ENCODE results near the gene TNFRSF4. TPM values are rescaled to one million over a fixed set of nuclear protein-coding genes. Genes with fewer than 3 reads are reported as not detected.

TNFRSF4 gene
- total RNA-seq, 1 donor from 2014 or later = 7.7 TPM

- Histone ChIP-seq H3K27me3 (no peaks in the 10 kb centered on the region), H3K4me3 (no peak overlapping the region), H3K36me3 (peaks cover 46% of the 10 kb centered on the region), H3K9me3 (no peaks in the 10 kb centered on the region), H3K4me1 (peaks cover 23% of the 10 kb centered on the region), H3K27ac (no peak overlapping the region)
- DNase-seq (no peak), ATAC-seq (no peak)
- no peak for TF ChIP-seq CTCF (IDR thresholded peaks at IDR 0.05)
- intact Hi-C loops (cut with DNase I) = no loop called here
These were observed 14.8 kb upstream of the TNFRSF4 start for GRCh38 chr1:1228596-1229321.

- H3K36me3 ChIP-seq = peaks cover 51% of the 10 kb centered on the region
- intact Hi-C loops (cut with DNase I) = no loop called here
- no peak for DNase-seq
These were observed 14.2 kb upstream of the TNFRSF4 start for GRCh38 chr1:1228187-1228586.

DNA sequence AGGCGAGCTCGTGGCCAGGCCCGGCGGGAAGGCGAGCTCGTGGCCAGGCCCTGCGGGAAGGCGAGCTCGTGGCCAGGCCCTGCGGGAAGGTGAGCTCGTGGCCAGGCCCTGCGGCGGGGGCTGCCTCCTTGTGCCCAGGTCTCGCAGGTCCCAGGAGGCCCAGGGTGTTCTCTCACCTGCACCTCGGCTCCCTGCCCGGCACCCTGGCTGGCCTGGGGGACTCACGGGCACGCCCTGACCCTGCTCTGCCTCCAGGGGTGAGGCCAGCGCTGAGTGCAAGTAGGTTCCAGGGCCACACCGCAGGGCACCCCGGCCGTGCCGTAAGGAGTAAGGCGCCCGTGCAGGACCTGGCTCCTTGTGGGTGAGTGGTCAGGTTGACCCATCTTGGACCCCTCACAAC is 13.4 kb upstream of the TNFRSF4 start:
- no peaks in the 10 kb centered on the region for H3K27me3 ChIP-seq
- no peaks in the 10 kb centered on the region for H3K9me3 ChIP-seq
- peaks cover 15% of the 10 kb centered on the region for H3K4me1 ChIP-seq
- H3K4me3 ChIP-seq = no peak overlapping the region
- TF ChIP-seq CTCF (IDR thresholded peaks at IDR 0.05) = no peak
- intact Hi-C loops (cut with DNase I) = no loop called here
- no peak for DNase-seq
- peaks cover 58% of the 10 kb centered on the region for H3K36me3 ChIP-seq
- no peak for ATAC-seq
- H3K27ac ChIP-seq = no peak overlapping the region

More at GRCh38 chr1:1228187-1228586, 14.2 kb upstream of the TNFRSF4 start:
- H3K9me3 ChIP-seq = no peaks in the 10 kb centered on the region
- TF ChIP-seq CTCF (IDR thresholded peaks at IDR 0.05) = no peak
- H3K4me3 ChIP-seq = no peak overlapping the region
- H3K27me3 ChIP-seq = no peaks in the 10 kb centered on the region
- ATAC-seq = no peak
- no peak overlapping the region for H3K27ac ChIP-seq
- peaks cover 21% of the 10 kb centered on the region for H3K4me1 ChIP-seq

DNA sequence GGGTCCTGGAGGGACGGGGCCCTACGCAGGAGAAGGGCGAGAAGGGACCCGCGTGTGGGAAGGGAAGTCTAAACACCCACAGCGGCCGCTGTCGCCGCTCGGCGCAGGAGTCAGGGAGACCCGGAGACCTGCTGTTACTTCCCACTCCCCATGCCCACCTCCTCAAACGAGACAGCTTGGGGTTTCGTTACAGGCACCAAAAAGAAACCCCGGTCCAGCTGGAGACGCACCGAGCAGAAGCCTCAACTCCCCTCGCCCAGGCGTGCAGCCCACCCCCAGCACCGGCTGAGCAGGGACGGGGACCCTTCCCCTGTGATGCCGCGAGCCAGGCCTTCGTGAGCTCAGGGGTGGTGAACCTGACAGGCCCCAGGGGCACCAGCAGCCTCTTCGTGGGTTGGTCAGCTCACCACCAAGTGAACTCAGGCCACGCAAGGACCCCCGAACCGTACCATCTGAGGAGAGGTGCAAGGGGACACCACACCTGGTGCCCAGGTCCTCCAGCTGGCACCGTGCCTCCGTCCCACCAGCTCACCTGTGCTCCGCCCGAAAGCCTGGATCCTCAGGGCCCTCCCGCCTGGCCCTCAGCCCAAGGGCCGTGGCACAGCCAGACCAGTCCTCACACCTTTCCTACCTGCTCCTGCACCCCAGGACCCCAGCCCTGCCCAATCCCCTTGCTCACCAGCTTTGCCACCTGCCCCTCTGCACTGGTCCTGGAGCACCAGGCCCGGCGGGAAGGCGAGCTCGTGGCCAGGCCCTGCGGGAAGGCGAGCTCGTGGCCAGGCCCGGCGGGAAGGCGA is 12.8 kb upstream of the TNFRSF4 start:
- H3K9me3 ChIP-seq = no peaks in the 10 kb centered on the region
- H3K27me3 ChIP-seq = no peaks in the 10 kb centered on the region
- no peak for TF ChIP-seq CTCF (IDR thresholded peaks at IDR 0.05)
- H3K4me1 ChIP-seq = peaks cover 15% of the 10 kb centered on the region
- no peak for ATAC-seq
- no peak overlapping the region for H3K27ac ChIP-seq
- peaks cover 64% of the 10 kb centered on the region for H3K36me3 ChIP-seq
- no peak overlapping the region for H3K4me3 ChIP-seq
- DNase-seq = no peak
- intact Hi-C loops (cut with DNase I) = no loop called here

- TF ChIP-seq CTCF (IDR thresholded peaks at IDR 0.05) = no peak
- Histone ChIP-seq H3K4me3 (no peak overlapping the region), H3K36me3 (peaks cover 73% of the 10 kb centered on the region), H3K9me3 (no peaks in the 10 kb centered on the region), H3K4me1 (peaks cover 15% of the 10 kb centered on the region), H3K27me3 (no peaks in the 10 kb centered on the region), H3K27ac (no peak overlapping the region)
- intact Hi-C loops (cut with DNase I) = no loop called here
- DNase-seq (no peak), ATAC-seq (no peak)
These were observed 12.0 kb upstream of the TNFRSF4 start for GRCh38 chr1:1225913-1226312.
